Measurements from ENCODE around the gene COG5. TPM values are rescaled to one million over a fixed set of nuclear protein-coding genes. Genes with fewer than 3 reads are reported as not detected.

COG5 gene
- total RNA-seq, 1 donor from 2014 or later, result 52.0 TPM

GRCh38 chr7:107173691-107174406 lies 389.9 kb downstream of the COG5 start:
- no peak overlapping the region for H3K4me3 Mint-ChIP-seq
- peaks cover 22% of the 10 kb centered on the region for H3K4me1 Mint-ChIP-seq

GRCh38 chr7:107173191-107173590 lies 390.5 kb downstream of the COG5 start:
- Mint-ChIP-seq H3K27me3 (ENCODE audit: low read depth) (no peaks in the 10 kb centered on the region), H3K36me3 (no peaks in the 10 kb centered on the region), H3K4me3 (no peak overlapping the region), H3K9me3 (no peaks in the 10 kb centered on the region), H3K4me1 (peaks cover 22% of the 10 kb centered on the region), H3K27ac (no peak overlapping the region)
- no peak for DNase-seq (ENCODE audit: low spot score in 2 of 2, unreplicated experiment in 2 of 2)
- no peak for TF ChIP-seq CTCF (IDR thresholded peaks at IDR 0.05; ENCODE audit: unreplicated experiment)

More at GRCh38 chr7:107173691-107174406, 389.9 kb downstream of the COG5 start:
- Mint-ChIP-seq H3K27me3 (ENCODE audit: low read depth) (no peaks in the 10 kb centered on the region), H3K9me3 (no peaks in the 10 kb centered on the region), H3K36me3 (no peaks in the 10 kb centered on the region), H3K27ac (no peak overlapping the region)
- TF ChIP-seq CTCF (IDR thresholded peaks at IDR 0.05; ENCODE audit: unreplicated experiment), result no peak
- no peak for DNase-seq (ENCODE audit: low spot score in 2 of 2, unreplicated experiment in 2 of 2)

GRCh38 chr7:107172276-107173032 lies 391.3 kb downstream of the COG5 start:
- H3K27me3 Mint-ChIP-seq (ENCODE audit: low read depth), result no peaks in the 10 kb centered on the region
- TF ChIP-seq CTCF (IDR thresholded peaks at IDR 0.05; ENCODE audit: unreplicated experiment), result no peak
- no peak for DNase-seq (ENCODE audit: low spot score in 2 of 2, unreplicated experiment in 2 of 2)
- H3K36me3 Mint-ChIP-seq, result no peaks in the 10 kb centered on the region
- H3K9me3 Mint-ChIP-seq, result no peaks in the 10 kb centered on the region
- no peak overlapping the region for H3K4me3 Mint-ChIP-seq
- peaks cover 24% of the 10 kb centered on the region for H3K4me1 Mint-ChIP-seq
- H3K27ac Mint-ChIP-seq, result no peak overlapping the region

- no peak for DNase-seq (ENCODE audit: low spot score in 2 of 2, unreplicated experiment in 2 of 2)
- Mint-ChIP-seq H3K36me3 (no peaks in the 10 kb centered on the region), H3K4me3 (no peak overlapping the region), H3K27ac (no peak overlapping the region), H3K9me3 (no peaks in the 10 kb centered on the region), H3K4me1 (peaks cover 29% of the 10 kb centered on the region), H3K27me3 (ENCODE audit: low read depth) (no peaks in the 10 kb centered on the region)
- no peak for TF ChIP-seq CTCF (IDR thresholded peaks at IDR 0.05; ENCODE audit: unreplicated experiment)
Measured at GRCh38 chr7:107171496-107171895, 392.2 kb downstream of the COG5 start.

GRCh38 chr7:107170051-107170915 lies 393.4 kb downstream of the COG5 start:
- H3K4me3 Mint-ChIP-seq, result peak overlapping the region; percentile 97
- no peak for DNase-seq (ENCODE audit: low spot score in 2 of 2, unreplicated experiment in 2 of 2)
- H3K4me1 Mint-ChIP-seq, result peaks cover 35% of the 10 kb centered on the region
- peak overlapping the region; percentile 97 for H3K27ac Mint-ChIP-seq
- H3K27me3 Mint-ChIP-seq (ENCODE audit: low read depth), result no peaks in the 10 kb centered on the region
- no peaks in the 10 kb centered on the region for H3K9me3 Mint-ChIP-seq
- no peaks in the 10 kb centered on the region for H3K36me3 Mint-ChIP-seq
- no peak for TF ChIP-seq CTCF (IDR thresholded peaks at IDR 0.05; ENCODE audit: unreplicated experiment)
